Stimulated activated CD4-positive, alpha-beta T cell treated with anti-CD3 and anti-CD28 coated beads, Interleukin-1b, Interleukin-23, amount 100 ng/mL, for 1 hour (primary cell): ENCODE data around the gene SPNS1.
"Not testable (repeated sequence)": the region's sequence is repeated elsewhere in the genome, so short reads cannot be mapped to it uniquely, and the experiment has no call there.

Experiments used
- DNase-seq, 2 donors: peaks; one replicate each; pipeline ENCODE4 v3.0.0-alpha.2; 2020; ENCODE audit warnings: low read depth in 2 of 2

Gene SPNS1

GRCh38 chr16:28990375-28991040 lies 15.9 kb downstream of the SPNS1 start:
- DNase-seq: no peak

GRCh38 chr16:28991687-28992086 lies 17.1 kb downstream of the SPNS1 start:
- DNase-seq: no peak

DNA sequence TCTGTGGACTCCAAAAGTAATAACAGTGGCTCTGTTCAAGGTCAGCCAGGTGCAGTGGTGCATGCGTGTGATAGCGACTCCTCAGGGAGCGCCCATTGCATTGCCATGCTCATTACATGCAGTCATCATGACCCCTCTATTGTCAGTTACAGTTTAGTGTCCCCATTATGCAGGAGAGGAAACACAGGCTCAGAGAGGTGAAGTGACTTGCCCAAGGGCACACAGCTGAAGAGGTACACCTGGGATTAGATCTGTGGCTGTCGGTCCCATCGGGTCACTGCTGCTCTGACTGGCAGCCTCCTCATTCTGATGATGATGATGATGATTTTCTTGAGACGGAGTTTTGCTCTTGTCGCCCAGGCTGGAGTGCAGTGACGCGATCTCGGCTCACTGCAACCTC lies 17.9 kb downstream of the SPNS1 start:
- DNase-seq: no peak

- no peak for DNase-seq
Measured at GRCh38 chr16:28998837-28999236, 24.3 kb downstream of the SPNS1 start.

GRCh38 chr16:28999577-28999976 lies 25.0 kb downstream of the SPNS1 start:
- DNase-seq: no peak

DNA sequence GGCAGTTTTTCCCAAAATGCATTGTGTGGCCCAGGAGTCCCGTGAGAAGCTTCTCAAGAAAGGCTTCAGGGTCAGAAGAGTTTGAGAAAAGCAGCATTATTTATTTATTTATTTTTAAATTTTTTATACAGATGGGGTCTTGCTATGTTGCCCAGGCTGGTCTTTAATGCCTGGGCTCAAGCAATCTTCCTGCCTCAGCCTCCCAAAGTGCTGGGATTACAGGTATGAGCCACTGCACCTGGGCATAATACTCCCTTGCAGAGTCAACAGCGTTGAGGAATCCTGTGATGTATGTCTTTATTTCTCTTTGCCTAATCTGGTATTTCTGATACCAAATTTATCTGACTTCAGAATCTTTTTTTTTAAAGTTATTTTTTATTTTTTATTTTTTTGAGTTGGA lies 25.4 kb downstream of the SPNS1 start:
- DNase-seq: no peak

DNA sequence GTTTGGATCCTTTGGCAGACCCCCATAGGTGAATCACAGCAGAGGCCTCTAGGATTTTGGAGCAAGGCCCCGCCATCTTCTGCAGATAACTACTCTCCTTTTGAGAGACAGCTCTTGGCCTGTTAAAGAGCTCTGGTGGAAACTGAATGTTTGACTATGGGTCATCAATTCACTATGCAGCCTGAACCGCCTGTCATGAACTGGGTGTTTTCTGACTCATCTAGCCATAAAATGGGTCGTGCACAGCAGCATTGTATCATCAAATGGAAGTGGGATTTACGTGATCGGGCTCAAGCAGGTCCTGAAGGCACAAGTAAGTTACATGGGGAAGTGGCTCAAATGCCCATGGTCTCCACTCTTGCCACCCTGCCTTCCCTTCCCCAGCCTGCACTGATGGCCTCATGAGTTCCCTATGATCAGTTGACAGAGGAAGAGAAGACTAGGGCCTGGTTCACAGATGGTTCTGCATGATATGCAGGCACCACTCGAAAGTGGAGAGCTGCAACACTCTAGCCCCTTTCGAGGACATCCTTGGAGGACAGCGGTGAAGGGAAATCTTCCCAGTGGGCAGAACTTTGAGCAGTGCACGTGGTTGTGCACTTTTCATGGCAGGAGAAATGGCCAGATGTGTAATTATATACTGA lies 30.0 kb downstream of the SPNS1 start:
- not testable (repeated sequence) for DNase-seq

DNA sequence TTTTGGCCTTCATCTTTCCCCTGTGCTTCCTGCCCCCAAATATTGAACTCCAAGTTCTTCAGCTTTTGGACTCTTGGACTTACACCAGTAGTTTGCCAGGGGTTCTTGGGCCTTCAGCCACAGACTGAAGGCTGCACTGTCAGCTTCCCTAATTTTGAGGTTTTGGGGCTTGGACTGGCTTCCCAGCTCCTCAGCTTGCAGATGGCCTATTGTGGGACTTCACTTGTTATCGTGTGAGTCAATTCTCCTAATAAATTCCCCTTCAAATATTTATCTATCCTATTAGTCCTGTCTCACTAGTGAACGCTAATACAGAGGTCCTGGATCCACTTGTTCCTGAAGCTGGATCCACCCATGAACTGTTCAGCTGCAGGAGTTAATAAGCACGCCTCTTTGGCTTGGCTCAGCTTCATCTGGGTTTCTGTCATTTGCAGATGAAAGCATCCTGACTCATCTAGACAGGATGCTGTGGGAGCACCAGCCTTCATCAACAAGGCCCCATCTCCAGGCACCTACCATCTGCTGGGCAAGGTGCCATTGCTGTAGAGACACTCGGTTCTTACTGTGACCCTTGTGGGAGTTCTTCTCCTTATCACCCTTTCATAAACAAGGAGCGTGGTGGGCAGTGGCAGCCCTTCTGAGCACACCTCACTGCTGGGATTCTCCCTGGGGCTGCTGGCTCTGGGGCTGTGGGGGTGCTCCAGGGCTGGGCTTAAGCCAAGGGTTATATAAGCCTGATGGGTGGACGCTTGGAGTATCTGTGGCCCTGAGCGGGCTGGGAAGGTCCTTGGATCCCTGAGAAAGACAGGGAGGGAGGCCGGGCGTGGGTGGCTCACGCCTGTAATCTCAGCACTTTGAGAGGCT lies 33.4 kb downstream of the SPNS1 start:
- DNase-seq: peak in 1 of 2 donors; percentile 46

DNA sequence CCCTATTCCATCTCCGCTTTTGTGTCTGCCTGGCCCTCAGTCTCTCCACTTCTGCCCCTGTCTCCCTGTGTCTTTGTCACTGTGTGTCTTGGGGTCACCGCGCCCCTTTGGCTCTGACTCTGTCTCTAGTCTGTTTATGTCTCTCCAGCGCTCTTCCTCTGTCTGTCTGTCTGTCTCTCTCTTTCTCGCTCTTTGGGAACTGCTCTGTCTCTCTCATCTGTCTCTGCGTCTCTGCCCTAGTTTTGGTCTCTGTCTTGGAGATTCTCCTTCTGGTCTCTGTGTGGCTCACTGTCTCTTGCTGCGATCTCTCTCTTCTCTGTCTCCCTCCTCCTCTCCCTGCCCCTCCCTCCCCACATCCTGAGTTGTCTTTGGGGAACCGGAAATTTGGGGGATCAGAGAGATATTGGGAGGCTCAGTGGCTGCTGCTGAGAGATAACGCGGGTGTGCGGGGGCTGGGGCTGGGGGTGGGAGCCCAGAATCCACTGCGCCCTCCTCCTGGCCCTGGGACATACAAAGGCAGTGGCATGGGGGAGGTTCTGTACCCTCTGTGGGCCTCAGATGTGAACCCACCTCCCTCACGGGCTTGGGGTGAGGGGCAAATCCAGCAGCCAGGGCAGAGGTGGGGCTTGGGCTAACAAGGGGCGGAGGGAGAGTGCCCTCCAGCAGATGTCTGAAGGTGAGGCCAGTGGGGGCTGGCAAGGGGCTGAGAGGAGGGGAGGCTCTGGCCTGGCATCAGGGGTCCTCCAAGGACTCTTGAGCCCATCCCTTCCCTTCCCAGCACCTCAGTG lies 34.7 kb downstream of the SPNS1 start:
- DNase-seq: no peak

- no peak for DNase-seq
Measured at GRCh38 chr16:29009838-29010166, 35.2 kb downstream of the SPNS1 start.

GRCh38 chr16:29011112-29011511 lies 36.5 kb downstream of the SPNS1 start:
- no peak for DNase-seq

DNA sequence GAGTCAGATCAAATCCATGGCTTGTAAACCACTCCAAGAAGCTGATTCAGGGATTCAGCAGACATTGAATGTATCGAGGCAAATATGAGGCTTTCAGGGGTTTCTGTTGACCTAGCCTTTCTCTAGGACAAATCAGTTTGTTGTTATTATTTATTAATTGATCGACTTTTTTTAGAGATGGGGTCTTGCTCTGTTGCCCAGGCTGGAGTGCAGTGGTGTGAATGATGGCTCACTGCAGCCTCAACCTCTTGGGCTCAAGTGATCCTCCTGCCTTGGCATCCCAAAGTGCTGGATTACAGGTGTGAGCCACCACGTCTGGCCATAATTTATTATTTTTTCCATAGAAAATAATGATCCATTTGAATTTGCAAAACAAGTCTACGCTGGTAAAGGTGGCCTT lies 37.3 kb downstream of the SPNS1 start:
- no peak for DNase-seq

- no peak for DNase-seq
Measured at GRCh38 chr16:29012913-29013553, 38.5 kb downstream of the SPNS1 start.

GRCh38 chr16:29014561-29015069 lies 40.0 kb downstream of the SPNS1 start:
- DNase-seq: no peak

- no peak for DNase-seq
Measured at GRCh38 chr16:29022196-29022595, 47.6 kb downstream of the SPNS1 start.

DNA sequence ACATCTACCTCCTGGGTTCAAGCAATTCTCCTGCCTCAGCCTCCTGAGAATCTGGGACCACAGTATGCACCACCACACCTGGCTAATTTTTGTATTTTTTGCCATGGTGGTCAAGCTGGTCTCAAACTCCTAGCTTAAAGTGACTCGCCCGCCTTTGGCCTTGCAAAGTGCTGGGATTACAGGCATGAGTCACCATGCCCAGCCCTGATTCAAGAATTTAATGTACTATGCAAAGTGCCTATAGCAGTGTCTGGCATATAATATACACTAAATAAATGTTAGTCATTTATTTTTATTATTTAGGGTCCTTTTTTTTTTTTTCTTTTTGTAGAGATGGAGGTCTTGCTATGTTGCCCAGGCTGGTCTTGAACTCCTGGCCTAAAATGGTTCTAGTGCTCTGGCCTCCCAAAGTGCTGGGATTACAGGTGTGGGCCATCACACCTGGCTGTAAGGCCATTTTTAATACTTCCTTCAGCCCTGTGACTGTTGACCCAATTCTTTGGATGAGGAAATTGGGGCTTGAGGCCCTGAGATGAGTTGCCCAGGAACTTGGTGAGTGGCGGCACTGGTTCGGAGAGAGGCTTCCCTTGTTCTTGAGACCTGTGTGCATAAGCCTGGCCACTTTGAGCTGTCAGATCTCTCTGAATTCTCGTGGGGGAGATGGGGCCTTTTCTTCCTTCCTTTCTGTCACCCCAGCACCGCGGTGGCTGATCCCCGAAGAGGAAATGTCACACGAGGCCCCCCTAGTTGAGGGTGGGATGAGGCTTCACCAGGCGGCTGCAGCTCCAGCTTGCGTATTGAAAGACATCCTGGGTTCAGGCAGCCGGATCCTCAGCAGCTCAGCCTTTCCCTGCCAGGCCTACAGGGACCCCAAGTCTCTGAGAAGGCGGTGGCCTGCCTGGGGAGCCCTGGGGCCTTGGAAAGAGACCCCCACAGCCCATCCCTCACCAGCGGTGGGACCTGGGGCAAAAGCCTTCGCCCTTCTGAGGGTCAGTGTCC lies 49.0 kb downstream of the SPNS1 start:
- DNase-seq: no peak

GRCh38 chr16:29024278-29024677 lies 49.7 kb downstream of the SPNS1 start:
- DNase-seq: no peak

- no peak for DNase-seq
Measured at GRCh38 chr16:29025218-29025617, 50.6 kb downstream of the SPNS1 start.

DNA sequence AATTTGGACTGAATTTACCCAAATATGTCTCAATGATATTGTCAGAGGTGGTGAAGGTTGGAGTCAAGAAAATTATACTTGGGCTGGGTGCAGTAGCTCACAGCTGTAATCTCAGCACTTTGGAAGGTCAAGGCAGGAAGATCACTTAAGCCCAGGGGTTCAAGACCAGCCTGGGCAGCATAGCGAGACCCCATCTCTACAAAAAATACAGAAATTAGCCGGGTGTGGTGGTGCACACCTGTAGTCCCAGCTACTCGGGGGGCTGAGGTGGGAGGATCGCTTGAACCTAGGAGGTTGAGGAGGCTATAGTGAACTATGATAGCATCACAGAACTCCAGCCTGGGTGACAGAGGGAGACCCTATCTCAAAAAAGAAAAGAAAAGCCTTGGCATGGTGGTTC lies 51.2 kb downstream of the SPNS1 start:
- DNase-seq: no peak
